Epidermal melanocyte (primary cell): ENCODE measurements around the gene CAMSAP1.

ENCODE experiments used
- DNase-seq: peaks from one replicate; pipeline ENCODE4 v3.0.0; 2011; ENCODE audit warnings: low spot score; ENCODE audit not compliant: insufficient read length

The CAMSAP1 gene

GRCh38 chr9:135815413-135815812 is 91.9 kb downstream of the CAMSAP1 start:
- DNase-seq = no peak

GRCh38 chr9:135814421-135815095 is 92.8 kb downstream of the CAMSAP1 start:
- DNase-seq = no peak

GRCh38 chr9:135813671-135814290 is 93.6 kb downstream of the CAMSAP1 start:
- no peak for DNase-seq

- DNase-seq = no peak
Measured at GRCh38 chr9:135812961-135813360, 94.4 kb downstream of the CAMSAP1 start.

- no peak for DNase-seq
Measured at GRCh38 chr9:135811801-135812200, 95.5 kb downstream of the CAMSAP1 start.

- no peak for DNase-seq
Measured at GRCh38 chr9:135810806-135811575, 96.4 kb downstream of the CAMSAP1 start.

- peak; percentile 13 for DNase-seq
Measured at GRCh38 chr9:135809166-135809565, 98.2 kb downstream of the CAMSAP1 start.

- DNase-seq = no peak
Measured at GRCh38 chr9:135805422-135806022, 101.8 kb downstream of the CAMSAP1 start.

GRCh38 chr9:135804581-135805421 is 102.5 kb downstream of the CAMSAP1 start:
- DNase-seq = no peak

GRCh38 chr9:135803441-135803840 is 103.9 kb downstream of the CAMSAP1 start:
- DNase-seq = no peak

GRCh38 chr9:135802876-135803419 is 104.4 kb downstream of the CAMSAP1 start:
- no peak for DNase-seq

GRCh38 chr9:135801070-135801469 is 106.3 kb downstream of the CAMSAP1 start:
- DNase-seq = no peak

- DNase-seq = no peak
Measured at GRCh38 chr9:135799261-135799660, 108.1 kb downstream of the CAMSAP1 start.

- DNase-seq = no peak
Measured at GRCh38 chr9:135798263-135798585, 109.1 kb downstream of the CAMSAP1 start.

- no peak for DNase-seq
Measured at GRCh38 chr9:135797507-135798262, 109.7 kb downstream of the CAMSAP1 start.

GRCh38 chr9:135796784-135797485 is 110.4 kb downstream of the CAMSAP1 start:
- no peak for DNase-seq

GRCh38 chr9:135795391-135795790 is 112.0 kb downstream of the CAMSAP1 start:
- DNase-seq = no peak

- no peak for DNase-seq
Measured at GRCh38 chr9:135794361-135794885, 112.9 kb downstream of the CAMSAP1 start.

GRCh38 chr9:135794057-135794335 is 113.3 kb downstream of the CAMSAP1 start:
- no peak for DNase-seq
